Glutamatergic neuron (in vitro differentiated cells): ENCODE results near the gene PFDN1. TPM values are rescaled to one million over a fixed set of nuclear protein-coding genes. Genes with fewer than 3 reads are reported as not detected.

ENCODE experiments used
- DNase-seq: peaks from one replicate; pipeline ENCODE4 v3.0.0; 2022
- H3K27ac Mint-ChIP-seq: one replicate; pipeline ENCODE4 v1.8.0; 2020; ENCODE audit warnings: mild to moderate bottlenecking, mixed read lengths, inconsistent platforms; ENCODE audit not compliant: unreplicated experiment
- H3K27me3 Mint-ChIP-seq: one replicate; pipeline ENCODE4 v1.8.0; 2020; ENCODE audit warnings: mild to moderate bottlenecking, moderate library complexity, mixed read lengths, inconsistent platforms; ENCODE audit not compliant: unreplicated experiment
- H3K36me3 Mint-ChIP-seq: one replicate; pipeline ENCODE4 v1.8.0; 2020; ENCODE audit warnings: mild to moderate bottlenecking, mixed read lengths, inconsistent platforms; ENCODE audit not compliant: unreplicated experiment
- H3K4me1 Mint-ChIP-seq: one replicate; pipeline ENCODE4 v1.8.0; 2020; ENCODE audit warnings: mild to moderate bottlenecking, low read depth, mixed read lengths, inconsistent platforms; ENCODE audit not compliant: unreplicated experiment
- H3K4me3 Mint-ChIP-seq: one replicate; pipeline ENCODE4 v1.8.0; 2020; ENCODE audit warnings: mild to moderate bottlenecking, mixed read lengths, inconsistent platforms; ENCODE audit not compliant: unreplicated experiment
- H3K9me3 Mint-ChIP-seq: one replicate; pipeline ENCODE4 v1.8.0; 2020; ENCODE audit warnings: mild to moderate bottlenecking, moderate library complexity, mixed read lengths, inconsistent platforms; ENCODE audit not compliant: unreplicated experiment
- CTCF ChIP-seq: fragments of 200-600 bp; sonication (generic); IDR thresholded peaks from one replicate; pipeline ENCODE4 v1.5.0; 2021; ENCODE audit not compliant: partially characterized antibody, unreplicated experiment
- total RNA-seq: library from RNA; stranded (reverse); fragmentation: NEBNext Ultra II Directional; extraction: Animal tissue kit (Norgen Biotek cat#: 25700); gene quantifications from one replicate; pipeline ENCODE4 v1.2.1, GENCODE V29; 2021; ENCODE audit not compliant: unreplicated experiment

Gene PFDN1
- total RNA-seq, 1 donor from 2014 or later: 67.7 TPM

- no peak overlapping the region for H3K4me3 Mint-ChIP-seq
These were observed 43.4 kb downstream of the PFDN1 start for GRCh38 chr5:140259500-140259899.

GRCh38 chr5:140258873-140259272, 44.0 kb downstream of the PFDN1 start:
- no peak for DNase-seq
- Mint-ChIP-seq H3K4me1 (peaks cover 28% of the 10 kb centered on the region), H3K9me3 (peaks cover 2% of the 10 kb centered on the region), H3K36me3 (peaks cover 5% of the 10 kb centered on the region), H3K4me3 (no peak overlapping the region), H3K27ac (peak overlapping the region; percentile 79), H3K27me3 (peaks cover 2% of the 10 kb centered on the region)
- no peak for TF ChIP-seq CTCF

More at GRCh38 chr5:140259500-140259899, 43.4 kb downstream of the PFDN1 start:
- Mint-ChIP-seq H3K36me3 (peaks cover 5% of the 10 kb centered on the region), H3K27ac (peak overlapping the region; percentile 14), H3K27me3 (peaks cover 2% of the 10 kb centered on the region), H3K4me1 (peaks cover 28% of the 10 kb centered on the region), H3K9me3 (peaks cover 2% of the 10 kb centered on the region)
- no peak for TF ChIP-seq CTCF
- DNase-seq: no peak

GRCh38 chr5:140258016-140258415, 44.9 kb downstream of the PFDN1 start:
- DNase-seq: no peak
- peaks cover 5% of the 10 kb centered on the region for H3K36me3 Mint-ChIP-seq
- peaks cover 28% of the 10 kb centered on the region for H3K4me1 Mint-ChIP-seq
- peaks cover 2% of the 10 kb centered on the region for H3K9me3 Mint-ChIP-seq
- peak overlapping the region; percentile 79 for H3K27ac Mint-ChIP-seq
- no peak for TF ChIP-seq CTCF
- peaks cover 2% of the 10 kb centered on the region for H3K27me3 Mint-ChIP-seq
- H3K4me3 Mint-ChIP-seq: peak overlapping the region; percentile 53

- H3K4me3 Mint-ChIP-seq: no peak overlapping the region
- H3K9me3 Mint-ChIP-seq: peaks cover 2% of the 10 kb centered on the region
- H3K36me3 Mint-ChIP-seq: peaks cover 5% of the 10 kb centered on the region
- no peak overlapping the region for H3K27ac Mint-ChIP-seq
- no peak for TF ChIP-seq CTCF
- peaks cover 29% of the 10 kb centered on the region for H3K4me1 Mint-ChIP-seq
- no peak for DNase-seq
- peaks cover 2% of the 10 kb centered on the region for H3K27me3 Mint-ChIP-seq
These were observed 46.2 kb downstream of the PFDN1 start for GRCh38 chr5:140256726-140257125.

GRCh38 chr5:140255460-140256157, 47.3 kb downstream of the PFDN1 start:
- Mint-ChIP-seq H3K27ac (no peak overlapping the region), H3K27me3 (peaks cover 2% of the 10 kb centered on the region), H3K4me1 (peaks cover 31% of the 10 kb centered on the region), H3K36me3 (peaks cover 5% of the 10 kb centered on the region), H3K4me3 (no peak overlapping the region), H3K9me3 (peaks cover 2% of the 10 kb centered on the region)
- no peak for DNase-seq
- TF ChIP-seq CTCF: no peak
